WTC11 (cell line): ENCODE results near the gene ANKRD13D. TPM values are rescaled to one million over a fixed set of nuclear protein-coding genes. Genes with fewer than 3 reads are reported as not detected.

Experiments
- ATAC-seq: fragments of 200-7000 bp; cut with Tn5 transposase; 2 replicates; pipeline ENCODE4 v1.10.0; 2021; ENCODE audit warnings: mild to moderate bottlenecking, moderate library complexity
- CTCF ChIA-PET: fragments of 300-600 bp; sonication (Branson Sonifier 250); formaldehyde crosslinking; loops from one replicate; lab custom pipeline; 2021; ENCODE audit warnings: antibody characterized with exemption; lab: Charles Lee
- POLR2A ChIA-PET: fragments of 350-600 bp; sonication (Branson Sonifier 250); formaldehyde crosslinking; loops from one replicate; lab custom pipeline; 2021; ENCODE audit warnings: antibody characterized with exemption; lab: Charles Lee
- DNase-seq: peaks from one replicate; pipeline ENCODE4 v3.0.0; 2021; ENCODE audit warnings: low spot score
- H3K27ac Mint-ChIP-seq: 2 replicates; pipeline ENCODE4 v1.8.0; 2021; ENCODE audit warnings: mixed read lengths
- H3K27me3 Mint-ChIP-seq: 2 replicates; pipeline ENCODE4 v1.8.0; 2021; ENCODE audit warnings: low read depth, mild to moderate bottlenecking, moderate library complexity, mixed read lengths
- H3K36me3 Mint-ChIP-seq: 2 replicates; pipeline ENCODE4 v1.8.0; 2021; ENCODE audit warnings: mixed read lengths
- H3K4me1 Mint-ChIP-seq: 2 replicates; pipeline ENCODE4 v1.8.0; 2022; ENCODE audit warnings: mixed read lengths
- H3K4me3 Mint-ChIP-seq: 2 replicates; pipeline ENCODE4 v1.8.0; 2021; ENCODE audit warnings: mild to moderate bottlenecking, moderate library complexity, mixed read lengths
- H3K9me3 Mint-ChIP-seq: 2 replicates; pipeline ENCODE4 v1.8.0; 2021; ENCODE audit warnings: mixed read lengths
- ELF4 ChIP-seq: sonication (generic); formaldehyde crosslinking; IDR thresholded peaks from 2 replicates; pipeline ENCODE4 v1.8.1; 2022; ENCODE audit warnings: low read depth, mild to moderate bottlenecking, moderate library complexity, missing genetic modification reagents
- GABPB1 ChIP-seq: sonication (generic); formaldehyde crosslinking; IDR thresholded peaks from 2 replicates; pipeline ENCODE4 v1.8.1; 2023; ENCODE audit warnings: mild to moderate bottlenecking, missing genetic modification reagents
- GTF2I ChIP-seq: fragments of 250-450 bp; sonication (Bioruptor Pico); conservative IDR thresholded peaks from 2 replicates; pipeline ENCODE4 v1.4.0; 2021; ENCODE audit warnings: mild to moderate bottlenecking
- JAZF1 ChIP-seq: fragments of 250-450 bp; sonication (Bioruptor Pico); IDR thresholded peaks from 2 replicates; pipeline ENCODE4 v1.9.0; 2021; ENCODE audit warnings: moderate library complexity, mild to moderate bottlenecking, inconsistent platforms
- JUN ChIP-seq: sonication (generic); formaldehyde crosslinking; IDR thresholded peaks from 2 replicates; pipeline ENCODE4 v1.8.0; 2023; ENCODE audit warnings: mild to moderate bottlenecking, missing genetic modification reagents
- NFATC4 ChIP-seq: fragments of 250-450 bp; sonication (Bioruptor Pico); IDR thresholded peaks from 2 replicates; pipeline ENCODE4 v1.9.0; 2021; ENCODE audit warnings: mild to moderate bottlenecking
- NFYB ChIP-seq: sonication (generic); formaldehyde crosslinking; conservative IDR thresholded peaks from 2 replicates; pipeline ENCODE4 v1.8.0; 2022; ENCODE audit warnings: low read depth, missing genetic modification reagents
- RELA ChIP-seq: sonication (generic); formaldehyde crosslinking; IDR thresholded peaks from 2 replicates; pipeline ENCODE4 v1.8.1; 2022; ENCODE audit warnings: missing genetic modification reagents, mild to moderate bottlenecking, borderline replicate concordance
- RORB ChIP-seq: fragments of 250-450 bp; sonication (Bioruptor Pico); IDR thresholded peaks from 2 replicates; pipeline ENCODE4 v1.9.0; 2021; ENCODE audit warnings: mild to moderate bottlenecking
- SOX15 ChIP-seq: fragments of 250-450 bp; sonication (Bioruptor Pico); IDR thresholded peaks from 2 replicates; pipeline ENCODE4 v1.9.0; 2021; ENCODE audit warnings: mild to moderate bottlenecking
- ZNF219 ChIP-seq: sonication (generic); formaldehyde crosslinking; IDR thresholded peaks from 2 replicates; pipeline ENCODE4 v1.8.0; 2023; ENCODE audit warnings: missing genetic modification reagents, mild to moderate bottlenecking, borderline replicate concordance
- ZNF263 ChIP-seq: sonication (generic); formaldehyde crosslinking; IDR thresholded peaks from 2 replicates; pipeline ENCODE4 v1.8.1; 2022; ENCODE audit warnings: low read depth, mild to moderate bottlenecking, moderate library complexity, missing genetic modification reagents
- ZNF396 ChIP-seq: fragments of 250-450 bp; sonication (Bioruptor Pico); IDR thresholded peaks from 2 replicates; pipeline ENCODE4 v1.8.0; 2021; ENCODE audit warnings: mild to moderate bottlenecking, moderate library complexity, borderline replicate concordance
- ZNF416 ChIP-seq: fragments of 250-450 bp; sonication (Bioruptor Pico); IDR thresholded peaks from 2 replicates; pipeline ENCODE4 v1.9.0; 2021; ENCODE audit warnings: mild to moderate bottlenecking, inconsistent platforms
- ZNF423 ChIP-seq: fragments of 250-450 bp; sonication (Bioruptor Pico); IDR thresholded peaks from 2 replicates; pipeline ENCODE4 v2.1.2; 2022; ENCODE audit warnings: mild to moderate bottlenecking, moderate library complexity
- total RNA-seq: library from RNA; stranded (reverse); gene quantifications from 3 replicates; pipeline ENCODE4 v1.2.3, GENCODE V29; 2021
- TF ChIP-seq, protein P1 (sequence below): sonication (generic); formaldehyde crosslinking; IDR thresholded peaks from 2 replicates; pipeline ENCODE4 v1.8.1; 2023; ENCODE audit warnings: mild to moderate bottlenecking, missing genetic modification reagents, moderate library complexity
- TF ChIP-seq, protein P2 (sequence below): sonication (generic); formaldehyde crosslinking; IDR thresholded peaks from 2 replicates; pipeline ENCODE4 v1.8.0; 2023; ENCODE audit warnings: missing genetic modification reagents
- TF ChIP-seq, protein P3 (sequence below): sonication (generic); formaldehyde crosslinking; conservative IDR thresholded peaks from 2 replicates; pipeline ENCODE4 v1.8.1; 2023; ENCODE audit warnings: mild to moderate bottlenecking, low read depth, missing genetic modification reagents, moderate library complexity
- TF ChIP-seq, protein P4 (sequence below): fragments of 200-600 bp; IDR thresholded peaks from 2 replicates; pipeline ENCODE4 v1.8.0; 2022; ENCODE audit warnings: antibody characterized with exemption
- TF ChIP-seq, protein P5 (sequence below): sonication (generic); formaldehyde crosslinking; IDR thresholded peaks from 2 replicates; pipeline ENCODE4 v1.8.1; 2022; ENCODE audit warnings: missing genetic modification reagents, borderline replicate concordance
- TF ChIP-seq, protein P6 (sequence below): sonication (generic); formaldehyde crosslinking; IDR thresholded peaks from 2 replicates; pipeline ENCODE4 v1.8.1; 2022; ENCODE audit warnings: mild to moderate bottlenecking, moderate library complexity, missing genetic modification reagents
- TF ChIP-seq, protein P7 (sequence below): fragments of 250-450 bp; sonication (Bioruptor Pico); IDR thresholded peaks from 2 replicates; pipeline ENCODE4 v1.8.0; 2021; ENCODE audit warnings: mild to moderate bottlenecking

The ANKRD13D gene
- total RNA-seq, 1 experiment from 2014 or later: 55.5 TPM

DNA sequence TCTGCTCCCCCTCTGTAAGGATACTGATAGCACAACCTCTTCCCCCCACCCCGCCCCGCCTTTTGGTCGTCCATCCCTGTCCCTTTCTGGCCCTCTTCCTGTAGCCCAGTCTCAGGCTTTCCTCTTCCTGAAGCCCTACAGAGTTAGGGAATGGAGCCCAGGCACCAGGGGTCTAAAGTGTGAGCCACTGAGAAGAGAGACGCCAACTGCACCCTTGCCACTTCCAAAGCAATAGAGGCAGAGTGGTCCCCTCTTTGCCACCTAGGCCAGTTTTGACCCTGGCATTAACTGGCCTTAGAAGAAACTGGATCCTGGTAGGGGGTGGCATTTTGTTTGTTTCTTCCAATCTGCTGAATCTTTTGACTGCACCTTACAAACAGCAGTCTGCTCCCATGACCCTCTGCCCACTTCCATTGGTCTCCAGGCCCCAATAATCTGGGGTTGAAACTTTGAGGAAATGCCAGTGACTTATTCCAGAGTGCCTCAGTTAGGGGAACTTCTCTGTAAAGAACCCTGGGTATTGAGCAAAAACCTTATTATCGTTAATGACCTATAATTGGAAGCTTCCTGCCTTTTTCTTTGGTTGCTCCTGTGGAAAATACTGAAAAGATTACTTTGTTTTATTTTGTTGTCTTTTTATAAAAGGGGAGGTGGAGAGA is 32.5 kb upstream of the ANKRD13D start:
- Mint-ChIP-seq H3K36me3 (peaks cover 51% of the 10 kb centered on the region), H3K27me3 (peaks cover 9% of the 10 kb centered on the region), H3K4me3 (no peak overlapping the region), H3K4me1 (no peaks in the 10 kb centered on the region), H3K27ac (peak overlapping the region; percentile 53; the same call in 1 of the 2 replicates), H3K9me3 (no peaks in the 10 kb centered on the region)
- no peak for DNase-seq
- no peak for TF ChIP-seq RORB (CRISPR knock-in tag)
- no peak for TF ChIP-seq ELF4 (CRISPR knock-in tag)
- no peak for TF ChIP-seq ZNF416 (CRISPR knock-in tag)
- no peak for TF ChIP-seq GTF2I
- TF ChIP-seq SOX15 (CRISPR knock-in tag): no peak
- ChIA-PET POLR2A (no interaction called here), CTCF (interaction anchor here (1.0 kb wide), 1 partner anchor 176 kb away, joined by 3 read pairs; no protein-coding TSS in a partner anchor)
- no peak for ATAC-seq

DNA sequence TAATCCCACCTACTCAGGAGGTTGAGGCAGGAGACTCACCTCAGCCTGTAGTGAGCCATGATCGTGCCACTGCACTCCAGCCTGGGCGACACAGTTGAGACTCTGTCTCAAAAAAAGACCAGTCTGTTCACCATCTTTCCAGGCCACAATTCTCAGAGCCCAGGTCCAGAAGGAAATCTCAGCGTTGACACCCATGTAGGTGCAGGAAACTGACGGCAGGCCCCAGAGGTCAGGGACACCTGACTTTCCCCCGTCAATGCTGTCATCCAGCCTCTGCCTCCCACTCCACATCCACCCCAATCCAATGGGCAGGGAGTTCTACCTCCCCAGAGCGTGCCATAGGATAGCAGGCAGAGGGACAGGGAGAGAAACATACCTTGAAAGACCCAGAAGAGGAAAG is 28.7 kb upstream of the ANKRD13D start:
- Mint-ChIP-seq H3K4me1 (peaks cover 15% of the 10 kb centered on the region), H3K4me3 (peak overlapping the region; percentile 69), H3K27me3 (peaks cover 30% of the 10 kb centered on the region), H3K27ac (no peak overlapping the region), H3K36me3 (peaks cover 13% of the 10 kb centered on the region), H3K9me3 (no peaks in the 10 kb centered on the region)
- CTCF ChIA-PET: no interaction called here
- DNase-seq: no peak
- no peak for ATAC-seq
- POLR2A ChIA-PET: no interaction called here
- TF ChIP-seq, protein P1, sequence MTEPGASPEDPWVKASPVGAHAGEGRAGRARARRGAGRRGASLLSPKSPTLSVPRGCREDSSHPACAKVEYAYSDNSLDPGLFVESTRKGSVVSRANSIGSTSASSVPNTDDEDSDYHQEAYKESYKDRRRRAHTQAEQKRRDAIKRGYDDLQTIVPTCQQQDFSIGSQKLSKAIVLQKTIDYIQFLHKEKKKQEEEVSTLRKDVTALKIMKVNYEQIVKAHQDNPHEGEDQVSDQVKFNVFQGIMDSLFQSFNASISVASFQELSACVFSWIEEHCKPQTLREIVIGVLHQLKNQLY: no peak
- TF ChIP-seq NFYB (no peak), JAZF1 (CRISPR knock-in tag) (no peak), ZNF396 (CRISPR knock-in tag) (no peak), ZNF219 (CRISPR knock-in tag) (no peak), ZNF263 (CRISPR knock-in tag) (no peak), JUN (CRISPR knock-in tag) (no peak), NFATC4 (CRISPR knock-in tag) (no peak), ZNF423 (CRISPR knock-in tag) (no peak), RELA (CRISPR knock-in tag) (no peak), ZNF416 (CRISPR knock-in tag) (no peak), GABPB1 (CRISPR knock-in tag) (no peak)
- TF ChIP-seq, protein P2, sequence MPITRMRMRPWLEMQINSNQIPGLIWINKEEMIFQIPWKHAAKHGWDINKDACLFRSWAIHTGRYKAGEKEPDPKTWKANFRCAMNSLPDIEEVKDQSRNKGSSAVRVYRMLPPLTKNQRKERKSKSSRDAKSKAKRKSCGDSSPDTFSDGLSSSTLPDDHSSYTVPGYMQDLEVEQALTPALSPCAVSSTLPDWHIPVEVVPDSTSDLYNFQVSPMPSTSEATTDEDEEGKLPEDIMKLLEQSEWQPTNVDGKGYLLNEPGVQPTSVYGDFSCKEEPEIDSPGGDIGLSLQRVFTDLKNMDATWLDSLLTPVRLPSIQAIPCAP (CRISPR knock-in tag): no peak
- TF ChIP-seq, protein P3, sequence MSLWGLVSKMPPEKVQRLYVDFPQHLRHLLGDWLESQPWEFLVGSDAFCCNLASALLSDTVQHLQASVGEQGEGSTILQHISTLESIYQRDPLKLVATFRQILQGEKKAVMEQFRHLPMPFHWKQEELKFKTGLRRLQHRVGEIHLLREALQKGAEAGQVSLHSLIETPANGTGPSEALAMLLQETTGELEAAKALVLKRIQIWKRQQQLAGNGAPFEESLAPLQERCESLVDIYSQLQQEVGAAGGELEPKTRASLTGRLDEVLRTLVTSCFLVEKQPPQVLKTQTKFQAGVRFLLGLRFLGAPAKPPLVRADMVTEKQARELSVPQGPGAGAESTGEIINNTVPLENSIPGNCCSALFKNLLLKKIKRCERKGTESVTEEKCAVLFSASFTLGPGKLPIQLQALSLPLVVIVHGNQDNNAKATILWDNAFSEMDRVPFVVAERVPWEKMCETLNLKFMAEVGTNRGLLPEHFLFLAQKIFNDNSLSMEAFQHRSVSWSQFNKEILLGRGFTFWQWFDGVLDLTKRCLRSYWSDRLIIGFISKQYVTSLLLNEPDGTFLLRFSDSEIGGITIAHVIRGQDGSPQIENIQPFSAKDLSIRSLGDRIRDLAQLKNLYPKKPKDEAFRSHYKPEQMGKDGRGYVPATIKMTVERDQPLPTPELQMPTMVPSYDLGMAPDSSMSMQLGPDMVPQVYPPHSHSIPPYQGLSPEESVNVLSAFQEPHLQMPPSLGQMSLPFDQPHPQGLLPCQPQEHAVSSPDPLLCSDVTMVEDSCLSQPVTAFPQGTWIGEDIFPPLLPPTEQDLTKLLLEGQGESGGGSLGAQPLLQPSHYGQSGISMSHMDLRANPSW (CRISPR knock-in tag): no peak
- TF ChIP-seq, protein P4, sequence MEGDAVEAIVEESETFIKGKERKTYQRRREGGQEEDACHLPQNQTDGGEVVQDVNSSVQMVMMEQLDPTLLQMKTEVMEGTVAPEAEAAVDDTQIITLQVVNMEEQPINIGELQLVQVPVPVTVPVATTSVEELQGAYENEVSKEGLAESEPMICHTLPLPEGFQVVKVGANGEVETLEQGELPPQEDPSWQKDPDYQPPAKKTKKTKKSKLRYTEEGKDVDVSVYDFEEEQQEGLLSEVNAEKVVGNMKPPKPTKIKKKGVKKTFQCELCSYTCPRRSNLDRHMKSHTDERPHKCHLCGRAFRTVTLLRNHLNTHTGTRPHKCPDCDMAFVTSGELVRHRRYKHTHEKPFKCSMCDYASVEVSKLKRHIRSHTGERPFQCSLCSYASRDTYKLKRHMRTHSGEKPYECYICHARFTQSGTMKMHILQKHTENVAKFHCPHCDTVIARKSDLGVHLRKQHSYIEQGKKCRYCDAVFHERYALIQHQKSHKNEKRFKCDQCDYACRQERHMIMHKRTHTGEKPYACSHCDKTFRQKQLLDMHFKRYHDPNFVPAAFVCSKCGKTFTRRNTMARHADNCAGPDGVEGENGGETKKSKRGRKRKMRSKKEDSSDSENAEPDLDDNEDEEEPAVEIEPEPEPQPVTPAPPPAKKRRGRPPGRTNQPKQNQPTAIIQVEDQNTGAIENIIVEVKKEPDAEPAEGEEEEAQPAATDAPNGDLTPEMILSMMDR: no peak
- TF ChIP-seq, protein P5, sequence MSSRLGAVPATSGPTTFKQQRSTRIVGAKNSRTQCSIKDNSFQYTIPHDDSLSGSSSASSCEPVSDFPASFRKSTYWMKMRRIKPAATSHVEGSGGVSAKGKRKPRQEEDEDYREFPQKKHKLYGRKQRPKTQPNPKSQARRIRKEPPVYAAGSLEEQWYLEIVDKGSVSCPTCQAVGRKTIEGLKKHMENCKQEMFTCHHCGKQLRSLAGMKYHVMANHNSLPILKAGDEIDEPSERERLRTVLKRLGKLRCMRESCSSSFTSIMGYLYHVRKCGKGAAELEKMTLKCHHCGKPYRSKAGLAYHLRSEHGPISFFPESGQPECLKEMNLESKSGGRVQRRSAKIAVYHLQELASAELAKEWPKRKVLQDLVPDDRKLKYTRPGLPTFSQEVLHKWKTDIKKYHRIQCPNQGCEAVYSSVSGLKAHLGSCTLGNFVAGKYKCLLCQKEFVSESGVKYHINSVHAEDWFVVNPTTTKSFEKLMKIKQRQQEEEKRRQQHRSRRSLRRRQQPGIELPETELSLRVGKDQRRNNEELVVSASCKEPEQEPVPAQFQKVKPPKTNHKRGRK (CRISPR knock-in tag): no peak
- TF ChIP-seq, protein P6, sequence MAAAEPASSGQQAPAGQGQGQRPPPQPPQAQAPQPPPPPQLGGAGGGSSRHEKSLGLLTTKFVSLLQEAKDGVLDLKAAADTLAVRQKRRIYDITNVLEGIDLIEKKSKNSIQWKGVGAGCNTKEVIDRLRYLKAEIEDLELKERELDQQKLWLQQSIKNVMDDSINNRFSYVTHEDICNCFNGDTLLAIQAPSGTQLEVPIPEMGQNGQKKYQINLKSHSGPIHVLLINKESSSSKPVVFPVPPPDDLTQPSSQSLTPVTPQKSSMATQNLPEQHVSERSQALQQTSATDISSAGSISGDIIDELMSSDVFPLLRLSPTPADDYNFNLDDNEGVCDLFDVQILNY (CRISPR knock-in tag): no peak
- TF ChIP-seq, protein P7, sequence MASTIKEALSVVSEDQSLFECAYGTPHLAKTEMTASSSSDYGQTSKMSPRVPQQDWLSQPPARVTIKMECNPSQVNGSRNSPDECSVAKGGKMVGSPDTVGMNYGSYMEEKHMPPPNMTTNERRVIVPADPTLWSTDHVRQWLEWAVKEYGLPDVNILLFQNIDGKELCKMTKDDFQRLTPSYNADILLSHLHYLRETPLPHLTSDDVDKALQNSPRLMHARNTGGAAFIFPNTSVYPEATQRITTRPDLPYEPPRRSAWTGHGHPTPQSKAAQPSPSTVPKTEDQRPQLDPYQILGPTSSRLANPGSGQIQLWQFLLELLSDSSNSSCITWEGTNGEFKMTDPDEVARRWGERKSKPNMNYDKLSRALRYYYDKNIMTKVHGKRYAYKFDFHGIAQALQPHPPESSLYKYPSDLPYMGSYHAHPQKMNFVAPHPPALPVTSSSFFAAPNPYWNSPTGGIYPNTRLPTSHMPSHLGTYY (CRISPR knock-in tag): no peak
